OCI-LY7 (cell line): ENCODE measurements around the gene TRIM10. TPM values are rescaled to one million over a fixed set of nuclear protein-coding genes. Genes with fewer than 3 reads are reported as not detected.

Experiments
- BruUV-seq: library from RNA; stranded (reverse); fragments of 400-500 nt; replicated peaks from 2 replicates; lab custom pipeline; 2021; lab: Mats Ljungman, UMichigan
- CTCF ChIA-PET: fragments of 300-600 bp; sonication (Branson Sonifier 250); formaldehyde crosslinking; loops from one replicate; lab custom pipeline; 2022; ENCODE audit warnings: antibody characterized with exemption; ENCODE audit not compliant: unreplicated experiment; lab: Charles Lee
- POLR2A ChIA-PET: fragments of 300-600 bp; sonication (Branson Sonifier 250); formaldehyde crosslinking; loops from one replicate; lab custom pipeline; 2022; ENCODE audit warnings: antibody characterized with exemption; lab: Charles Lee
- DNase-seq: peaks from one replicate; pipeline ENCODE4 v3.0.0-alpha.2; 2015; ENCODE audit warnings: low spot score
- H2AFZ ChIP-seq: fragments of 200-600 bp; sonication (generic), shearing (Covaris generic); 2 replicates; pipeline ENCODE4 v1.6.1; 2014; ENCODE audit warnings: mild to moderate bottlenecking, antibody characterized with exemption, low read length, moderate library complexity
- H3K27ac ChIP-seq: fragments of 200-600 bp; sonication (generic); 2 replicates; pipeline ENCODE4 v1.5.1; 2014; ENCODE audit warnings: mixed run types, low read depth, mild to moderate bottlenecking, moderate library complexity, low read length, inconsistent platforms; ENCODE audit not compliant: poor library complexity, severe bottlenecking
- H3K36me3 ChIP-seq: fragments of 200-600 bp; sonication (generic); 2 replicates; pipeline ENCODE4 v1.6.1; 2014; ENCODE audit warnings: mild to moderate bottlenecking, antibody characterized with exemption, low read length, moderate library complexity, mixed read lengths; ENCODE audit not compliant: insufficient read depth
- H3K4me1 ChIP-seq: fragments of 200-600 bp; sonication (generic); 2 replicates; pipeline ENCODE4 v1.5.1; 2014; ENCODE audit warnings: mild to moderate bottlenecking, low read length; ENCODE audit not compliant: insufficient read depth, poor library complexity, severe bottlenecking
- H3K4me2 ChIP-seq: fragments of 200-600 bp; sonication (generic); 2 replicates; pipeline ENCODE4 v1.6.1; 2014; ENCODE audit warnings: mild to moderate bottlenecking, low read length
- H3K4me3 ChIP-seq: fragments of 200-600 bp; sonication (generic); 2 replicates; pipeline ENCODE4 v1.5.1; 2014; ENCODE audit warnings: mild to moderate bottlenecking, low read depth, low read length; ENCODE audit not compliant: poor library complexity, severe bottlenecking
- H3K79me2 ChIP-seq: fragments of 200-600 bp; sonication (generic); 2 replicates; pipeline ENCODE4 v1.6.1; 2016; ENCODE audit warnings: low read depth, mild to moderate bottlenecking, low read length, moderate library complexity, mixed read lengths; ENCODE audit not compliant: insufficient read depth
- H3K9me2 ChIP-seq: fragments of 200-600 bp; sonication (generic); 2 replicates; pipeline ENCODE4 v1.6.1; 2016; ENCODE audit warnings: mild to moderate bottlenecking, low read length, mixed read lengths; ENCODE audit not compliant: insufficient read depth
- H3K9me3 ChIP-seq: fragments of 200-600 bp; sonication (generic); 2 replicates; pipeline ENCODE4 v1.6.1; 2014; ENCODE audit warnings: mild to moderate bottlenecking, mixed run types, low read length, mixed read lengths
- H4K20me1 ChIP-seq: fragments of 200-600 bp; sonication (generic); 2 replicates; pipeline ENCODE4 v1.6.1; 2014; ENCODE audit warnings: mild to moderate bottlenecking, antibody characterized with exemption, low read length, moderate library complexity, mixed read lengths; ENCODE audit not compliant: insufficient read depth
- CTCF ChIP-seq: fragments of 200-600 bp; sonication (generic); conservative IDR thresholded peaks from 2 replicates; pipeline ENCODE4 v1.5.1; 2014; ENCODE audit warnings: mild to moderate bottlenecking, antibody characterized with exemption, low read length, moderate library complexity, mixed read lengths
- EZH2phosphoT487 ChIP-seq: fragments of 200-600 bp; sonication (generic); IDR thresholded peaks from 2 replicates; pipeline ENCODE4 v1.6.1; 2018; ENCODE audit warnings: low read depth, borderline replicate concordance, mild to moderate bottlenecking, mixed run types, antibody characterized with exemption, low read length, moderate library complexity, mixed read lengths
- intact Hi-C: fragments of 100-400 bp; cut with micrococcal nuclease; formaldehyde crosslinking; loops from one replicate; pipeline ENCODE4 v1.10.0; 2022; ENCODE audit not compliant: unreplicated experiment
- total RNA-seq, 2 experiments: library from RNA; depleted of rRNA in 1 of 2; stranded (reverse); fragments of >200 nt in 1 of 2; shearing (Covaris generic) in 1 of 2; gene quantifications; 2 replicates each; pipeline ENCODE4 v1.2.3, GENCODE V29; 2014 to 2022

Gene TRIM10
- total RNA-seq, 2 experiments from 2014 or later, result not detected

GRCh38 chr6:30198166-30199084 is 37.4 kb upstream of the TRIM10 start:
- Histone ChIP-seq H3K27ac (no peak overlapping the region), H3K4me2 (no peak overlapping the region), H3K79me2 (peaks cover 37% of the 10 kb centered on the region; the same call in 1 of the 2 replicates), H2AFZ (no peak overlapping the region), H3K9me3 (no peaks in the 10 kb centered on the region), H3K4me3 (no peak overlapping the region), H3K9me2 (no peaks in the 10 kb centered on the region), H3K36me3 (peaks cover 87% of the 10 kb centered on the region), H4K20me1 (peaks cover 11% of the 10 kb centered on the region; the same call in 1 of the 2 replicates), H3K4me1 (peaks cover 25% of the 10 kb centered on the region)
- CTCF ChIA-PET, result no interaction called here
- DNase-seq, result no peak
- POLR2A ChIA-PET, result no interaction called here
- BruUV-seq, result no TSS peak
- intact Hi-C loops, result no loop called here
- TF ChIP-seq EZH2phosphoT487 (no peak), CTCF (no peak)

GRCh38 chr6:30196376-30196775 is 35.4 kb upstream of the TRIM10 start:
- ChIA-PET CTCF (interaction anchor here (0.6 kb wide), 1 partner anchor 17 kb away, joined by 3 read pairs; the partner anchor contains the start of gene TRIM26), POLR2A (no interaction called here)
- Histone ChIP-seq H2AFZ (no peak overlapping the region), H3K4me3 (no peak overlapping the region), H4K20me1 (peaks cover 11% of the 10 kb centered on the region; the same call in 1 of the 2 replicates), H3K9me3 (no peaks in the 10 kb centered on the region), H3K9me2 (no peaks in the 10 kb centered on the region), H3K27ac (no peak overlapping the region), H3K79me2 (peaks cover 20% of the 10 kb centered on the region; the same call in 1 of the 2 replicates), H3K4me1 (peaks cover 14% of the 10 kb centered on the region), H3K4me2 (no peak overlapping the region), H3K36me3 (peaks cover 92% of the 10 kb centered on the region)
- intact Hi-C loops, result no loop called here
- TF ChIP-seq CTCF, result no peak
- no peak for TF ChIP-seq EZH2phosphoT487
- DNase-seq, result no peak
- BruUV-seq, result no TSS peak
